T-cell (primary cell): Measurements from ENCODE around the gene SAG. TPM values are rescaled to one million over a fixed set of nuclear protein-coding genes. Genes with fewer than 3 reads are reported as not detected.

Source experiments
- ATAC-seq, 4 experiments: fragments of 200-7000 bp in 3 of 4; fragments of 150-1000 bp in 1 of 4; cut with Tn5 transposase; replicated peaks in 1 of 4; 1 replicate in 3 of 4; 2 replicates in 1 of 4; pipeline ENCODE4 v1.10.0; 2021; ENCODE audit warnings: moderate library complexity in 3 of 4, mild to moderate bottlenecking in 2 of 4, moderate number of reproducible peaks in 1 of 4
- CTCF ChIA-PET, 2 donors: fragments of 300-600 bp; sonication (Branson Sonifier 250); formaldehyde crosslinking; loops; one replicate each; lab custom pipeline; 2022; ENCODE audit warnings: antibody characterized with exemption in 2 of 2; lab: Charles Lee
- POLR2A ChIA-PET, 2 donors: fragments of 300-600 bp; sonication (Branson Sonifier 250); formaldehyde crosslinking; loops; one replicate each; lab custom pipeline; 2022; ENCODE audit warnings: antibody characterized with exemption in 2 of 2; lab: Charles Lee
- DNase-seq, 35 experiments: peaks; one replicate each; pipeline versions ENCODE4 v3.0.0 to v3.0.0-alpha.2; 2013 to 2023
- H3K27ac ChIP-seq: one replicate; pipeline ENCODE4 v1.5.1; 2013; ENCODE audit warnings: low read length
- H3K27me3 ChIP-seq, 2 experiments: replicated peaks in 1 of 2; 1 replicate in 1 of 2; 2 replicates in 1 of 2; pipeline versions ENCODE4 v1.6.1 to v1.7.0; 2013; ENCODE audit warnings: low read length in 1 of 2, mixed read lengths in 1 of 2; ENCODE audit not compliant: control insufficient read depth in 2 of 2, insufficient read depth in 2 of 2; ENCODE audit errors: extremely low read depth in 1 of 2
- H3K36me3 ChIP-seq, 2 donors: 1 replicate in 1 of 2; 2 replicates in 1 of 2; pipeline versions ENCODE4 v1.6.1 to v1.7.0; 2013; ENCODE audit warnings: low read length in 1 of 2; ENCODE audit not compliant: control insufficient read depth in 2 of 2, insufficient read depth in 1 of 2; ENCODE audit errors: extremely low read depth in 1 of 2
- H3K4me1 ChIP-seq, 2 experiments: 1 replicate in 1 of 2; 2 replicates in 1 of 2; pipeline versions ENCODE4 v1.6.1 to v1.7.0; 2013; ENCODE audit warnings: low read length in 2 of 2, mixed read lengths in 1 of 2; ENCODE audit not compliant: insufficient read depth in 2 of 2, control insufficient read depth in 1 of 2; ENCODE audit errors: extremely low read depth in 1 of 2
- H3K4me3 ChIP-seq, 2 donors: 1 replicate in 1 of 2; 2 replicates in 1 of 2; pipeline versions ENCODE4 v1.5.1 to v1.7.0; 2013; ENCODE audit warnings: mild to moderate bottlenecking in 2 of 2, low read length in 1 of 2, moderate library complexity in 1 of 2; ENCODE audit not compliant: control insufficient read depth in 1 of 2; ENCODE audit errors: extremely low read depth in 1 of 2
- H3K9me3 ChIP-seq: 2 replicates; pipeline ENCODE4 v1.7.0; 2013
- H3K27ac Mint-ChIP-seq, 2 donors: one replicate each; pipeline ENCODE4 v1.8.0; 2020 to 2021; ENCODE audit warnings: mild to moderate bottlenecking in 2 of 2, mixed read lengths in 2 of 2
- H3K27me3 Mint-ChIP-seq, 2 donors: one replicate each; pipeline ENCODE4 v1.8.0; 2021 to 2022; ENCODE audit warnings: mixed read lengths in 2 of 2
- H3K36me3 Mint-ChIP-seq: one replicate; pipeline ENCODE4 v1.8.0; 2021; ENCODE audit warnings: mixed read lengths
- H3K4me1 Mint-ChIP-seq, 3 donors: one replicate each; pipeline ENCODE4 v1.8.0; 2020 to 2022; ENCODE audit warnings: mixed read lengths in 3 of 3, mild to moderate bottlenecking in 1 of 3
- H3K4me3 Mint-ChIP-seq, 3 donors: one replicate each; pipeline ENCODE4 v1.8.0; 2020 to 2022; ENCODE audit warnings: mild to moderate bottlenecking in 3 of 3, mixed read lengths in 3 of 3, moderate library complexity in 3 of 3
- H3K9me3 Mint-ChIP-seq, 3 donors: one replicate each; pipeline ENCODE4 v1.8.0; 2020 to 2022; ENCODE audit warnings: mixed read lengths in 3 of 3
- WGBS: methylation state at CpG from one replicate; pipeline ENCODE4 v1.1.5; 2013; ENCODE audit warnings: missing lambda C conversion rate; ENCODE audit not compliant: insufficient coverage; 5-methylcytosine and 5-hydroxymethylcytosine counted together
- total RNA-seq, 35 experiments: library from RNA in 6 of 35; stranded (reverse) in 6 of 35; fragments of 120-200 nt in 1 of 35; gene quantifications; one replicate each; pipeline versions ENCODE4 v1.2.1 to v1.2.4 and lab custom pipeline; 2013 to 2026

The SAG gene
- under 1 TPM in 2 of 5 donors, not detected in 3; 0.03 to 0.37 TPM for total RNA-seq
- 0.15 TPM for total RNA-seq (2013)
- total RNA-seq (lab: John Stamatoyannopoulos, UW), result 0 to 0.91 (median 0.19) reads per million in 29 experiments

- CTCF ChIA-PET, result no interaction called here
- Histone ChIP-seq H3K27ac (no peak within 1 kb of the TSS), H3K36me3 (no peaks in the 10 kb centered on the region), H3K27me3 (peaks cover 0 to 2% of the 10 kb centered on the region in 2 experiments), H3K4me1 (peaks cover 0 to 5% of the 10 kb centered on the region in 2 experiments), H3K9me3 (no peaks in the 10 kb centered on the region), H3K4me3 (no peak within 1 kb of the TSS)
- ATAC-seq (no peak), DNase-seq (no peak)
- Mint-ChIP-seq H3K4me3 (no peak within 1 kb of the TSS), H3K4me1 (peaks cover 2 to 6% (median 6%) of the 10 kb centered on the region in 3 donors), H3K9me3 (no peaks in the 10 kb centered on the region), H3K36me3 (no peaks in the 10 kb centered on the region), H3K27ac (peak within 1 kb of the TSS in 1 of 2 donors; percentile 16), H3K27me3 (no peaks in the 10 kb centered on the region)
- WGBS, result 93% methylated on average over 3 of the region's 7 CpGs
- POLR2A ChIA-PET, result no interaction called here
These were observed at the start of gene SAG for GRCh38 chr2:233307565-233307964. TSS of gene SAG (plus strand) at chr2:233307816. CDS start at chr2:233309190, 1,374 bp downstream.

GRCh38 chr2:233258211-233258610, 49.4 kb upstream of the SAG start:
- 100% methylated on average over 1 of the region's 2 CpGs for WGBS
- DNase-seq (no peak), ATAC-seq (no peak)
- Histone ChIP-seq H3K4me1 (peaks cover 13 to 44% of the 10 kb centered on the region in 2 experiments), H3K27me3 (no peaks in the 10 kb centered on the region), H3K9me3 (no peaks in the 10 kb centered on the region), H3K4me3 (no peak overlapping the region), H3K27ac (no peak overlapping the region), H3K36me3 (peaks cover 5 to 93% of the 10 kb centered on the region in 2 donors)
- H3K9me3 Mint-ChIP-seq, result no peaks in the 10 kb centered on the region
- H3K27ac Mint-ChIP-seq, result peak overlapping the region; percentile 44 to 62
- H3K27me3 Mint-ChIP-seq, result no peaks in the 10 kb centered on the region
- H3K4me3 Mint-ChIP-seq, result no peak overlapping the region
- peaks cover 68% of the 10 kb centered on the region for H3K36me3 Mint-ChIP-seq
- ChIA-PET CTCF (no interaction called here), POLR2A (interaction anchor here in 1 of 2 donors (0.6 kb wide), 1 partner anchor 12 kb away, joined by 3 read pairs; no protein-coding TSS in a partner anchor)
- peaks cover 73 to 86% (median 83%) of the 10 kb centered on the region in 3 donors for H3K4me1 Mint-ChIP-seq

- no peak for DNase-seq
- Histone ChIP-seq H3K27me3 (no peaks in the 10 kb centered on the region), H3K36me3 (peaks cover 13 to 96% of the 10 kb centered on the region in 2 donors), H3K9me3 (no peaks in the 10 kb centered on the region), H3K4me1 (peaks cover 5 to 32% of the 10 kb centered on the region in 2 experiments), H3K27ac (peak overlapping the region; percentile 40), H3K4me3 (no peak overlapping the region)
- ChIA-PET POLR2A (no interaction called here), CTCF (no interaction called here)
- peaks cover 65 to 74% (median 70%) of the 10 kb centered on the region in 3 donors for H3K4me1 Mint-ChIP-seq
- peaks cover 69% of the 10 kb centered on the region for H3K36me3 Mint-ChIP-seq
- H3K27me3 Mint-ChIP-seq, result no peaks in the 10 kb centered on the region
- H3K4me3 Mint-ChIP-seq, result no peak overlapping the region
- no peak for ATAC-seq
- H3K9me3 Mint-ChIP-seq, result no peaks in the 10 kb centered on the region
- peak overlapping the region; percentile 74 to 80 for H3K27ac Mint-ChIP-seq
- no CpG with 5 or more reads among the region's 1 CpG for WGBS
These were observed 47.9 kb upstream of the SAG start for GRCh38 chr2:233259730-233260129.

- H3K9me3 Mint-ChIP-seq, result no peaks in the 10 kb centered on the region
- Histone ChIP-seq H3K9me3 (no peaks in the 10 kb centered on the region), H3K4me1 (peaks cover 0 to 26% of the 10 kb centered on the region in 2 experiments), H3K27ac (peak overlapping the region; percentile 40), H3K4me3 (no peak overlapping the region), H3K27me3 (no peaks in the 10 kb centered on the region), H3K36me3 (peaks cover 13 to 95% of the 10 kb centered on the region in 2 donors)
- DNase-seq, result no peak
- no peaks in the 10 kb centered on the region for H3K27me3 Mint-ChIP-seq
- peaks cover 57 to 67% (median 62%) of the 10 kb centered on the region in 3 donors for H3K4me1 Mint-ChIP-seq
- no peak overlapping the region for H3K4me3 Mint-ChIP-seq
- WGBS, result 100% methylated on average over 3 of the region's 5 CpGs
- ChIA-PET POLR2A (no interaction called here), CTCF (interaction anchor here in 1 of 2 donors (0.7 to 1.4 kb wide), 2 partner anchors 9 to 180 kb away, joined by 3 read pairs; partner anchors contain the start of gene ATG16L1)
- peak overlapping the region; percentile 74 to 80 for H3K27ac Mint-ChIP-seq
- no peak for ATAC-seq
- H3K36me3 Mint-ChIP-seq, result peaks cover 66% of the 10 kb centered on the region
These were observed 47.0 kb upstream of the SAG start for GRCh38 chr2:233260661-233261060.

- ATAC-seq (peak in 1 of 4 experiments; percentile 19), DNase-seq (no peak)
- H3K36me3 ChIP-seq, result peaks cover 13 to 95% of the 10 kb centered on the region in 2 donors
- peaks cover 75% of the 10 kb centered on the region for H3K36me3 Mint-ChIP-seq
- CTCF ChIA-PET, result interaction anchor here (0.6 to 1.4 kb wide), 2 partner anchors 11 to 597 kb away, joined by 3 to 5 read pairs; partner anchors contain the start of gene ATG16L1 (in 1 of the 2)
- peak overlapping the region; percentile 74 to 82 for H3K27ac Mint-ChIP-seq
- H3K27me3 Mint-ChIP-seq, result no peaks in the 10 kb centered on the region
- H3K9me3 ChIP-seq, result no peaks in the 10 kb centered on the region
- peaks cover 64 to 73% (median 69%) of the 10 kb centered on the region in 3 donors for H3K4me1 Mint-ChIP-seq
- WGBS, result 65% methylated on average over 9 of the region's 9 CpGs
- no peaks in the 10 kb centered on the region for H3K27me3 ChIP-seq
- H3K4me3 ChIP-seq, result no peak overlapping the region
- POLR2A ChIA-PET, result no interaction called here
- H3K9me3 Mint-ChIP-seq, result no peaks in the 10 kb centered on the region
- peak overlapping the region; percentile 40 for H3K27ac ChIP-seq
- no peak overlapping the region for H3K4me3 Mint-ChIP-seq
- peaks cover 4 to 34% of the 10 kb centered on the region in 2 experiments for H3K4me1 ChIP-seq
These were observed 45.6 kb upstream of the SAG start for GRCh38 chr2:233261819-233262555.

- H3K9me3 Mint-ChIP-seq, result no peaks in the 10 kb centered on the region
- peaks cover 77% of the 10 kb centered on the region for H3K36me3 Mint-ChIP-seq
- H3K27ac Mint-ChIP-seq, result peak overlapping the region; percentile 74 to 82
- Histone ChIP-seq H3K36me3 (peaks cover 13 to 92% of the 10 kb centered on the region in 2 donors), H3K9me3 (no peaks in the 10 kb centered on the region), H3K4me3 (no peak overlapping the region), H3K27ac (peak overlapping the region; percentile 40), H3K27me3 (no peaks in the 10 kb centered on the region), H3K4me1 (peaks cover 10 to 39% of the 10 kb centered on the region in 2 experiments)
- DNase-seq (no peak), ATAC-seq (no peak)
- ChIA-PET CTCF (interaction anchor here in 1 of 2 donors (0.6 kb wide), 1 partner anchor 597 kb away, joined by 5 read pairs; no protein-coding TSS in a partner anchor), POLR2A (no interaction called here)
- H3K4me1 Mint-ChIP-seq, result peaks cover 70 to 73% (median 70%) of the 10 kb centered on the region in 3 donors
- no peak overlapping the region for H3K4me3 Mint-ChIP-seq
- 92% methylated on average over 5 of the region's 5 CpGs for WGBS
- no peaks in the 10 kb centered on the region for H3K27me3 Mint-ChIP-seq
These were observed 45.1 kb upstream of the SAG start for GRCh38 chr2:233262562-233262961.
